Frontal cortex (tissue), 4 donors: ENCODE measurements around the gene HPDL. TPM values are rescaled to one million over a fixed set of nuclear protein-coding genes. Genes with fewer than 3 reads are reported as not detected.
"Not testable (repeated sequence)": the region's sequence is repeated elsewhere in the genome, so short reads cannot be mapped to it uniquely, and the experiment has no call there.

ENCODE experiments used
- DNase-seq, 2 donors: peaks; one replicate each; pipeline ENCODE4 v3.0.0; 2012; ENCODE audit warnings: low spot score in 2 of 2
- FAIRE-seq: peaks from 2 replicates; lab custom pipeline; 2012; peaks lifted over from hg19 to GRCh38; lab: Jason Lieb, UNC
- total RNA-seq: library from RNA; depleted of rRNA; stranded (reverse); fragments of >200 nt; gene quantifications from one replicate; pipeline ENCODE4 v1.2.3, GENCODE V29; 2014
- donor health status: control.
- donor health status: control.
- donor health status: control.

Gene HPDL
- total RNA-seq, 1 donor from 2014 or later: 1.6 TPM

- FAIRE-seq: no peak
Observed at GRCh38 chr1:45348020-45348419, 21.3 kb downstream of the HPDL start.

GRCh38 chr1:45348609-45348965 is 21.9 kb downstream of the HPDL start:
- no peak for FAIRE-seq

More at GRCh38 chr1:45348020-45348419, 21.3 kb downstream of the HPDL start:
- no peak for DNase-seq

GRCh38 chr1:45348966-45349677 is 22.4 kb downstream of the HPDL start:
- FAIRE-seq (no peak), DNase-seq (no peak)

More at GRCh38 chr1:45348609-45348965, 21.9 kb downstream of the HPDL start:
- no peak for DNase-seq

GRCh38 chr1:45351508-45351907 is 24.8 kb downstream of the HPDL start:
- DNase-seq: no peak
- no peak for FAIRE-seq

- DNase-seq: no peak
- no peak for FAIRE-seq
Observed at GRCh38 chr1:45353685-45354084, 27.0 kb downstream of the HPDL start.

- FAIRE-seq (no peak), DNase-seq (no peak)
Observed at GRCh38 chr1:45354838-45355237, 28.1 kb downstream of the HPDL start.

GRCh38 chr1:45355683-45356082 is 29.0 kb downstream of the HPDL start:
- no peak for FAIRE-seq

GRCh38 chr1:45356186-45356585 is 29.5 kb downstream of the HPDL start:
- DNase-seq (no peak), FAIRE-seq (no peak)

More at GRCh38 chr1:45355683-45356082, 29.0 kb downstream of the HPDL start:
- DNase-seq: no peak

GRCh38 chr1:45359882-45360513 is 33.3 kb downstream of the HPDL start:
- DNase-seq (peak in 1 of 2 donors; percentile 32), FAIRE-seq (peak; percentile 93)

- DNase-seq, FAIRE-seq: not testable (repeated sequence)
Observed at GRCh38 chr1:45360981-45361380, 34.3 kb downstream of the HPDL start.

- FAIRE-seq: no peak
- no peak for DNase-seq
Observed at GRCh38 chr1:45364294-45364693, 37.6 kb downstream of the HPDL start.

GRCh38 chr1:45365051-45365450 is 38.4 kb downstream of the HPDL start:
- DNase-seq (no peak), FAIRE-seq (no peak)

- no peak for DNase-seq
- FAIRE-seq: no peak
Observed at GRCh38 chr1:45370575-45370974, 43.9 kb downstream of the HPDL start.

GRCh38 chr1:45373573-45373972 is 46.9 kb downstream of the HPDL start:
- FAIRE-seq: no peak
- no peak for DNase-seq

- FAIRE-seq: peak; percentile 64
- DNase-seq: no peak
Observed at GRCh38 chr1:45375104-45376090, 48.7 kb downstream of the HPDL start.

GRCh38 chr1:45378184-45378583 is 51.5 kb downstream of the HPDL start:
- FAIRE-seq (no peak), DNase-seq (no peak)
